Measurements from ENCODE around the gene AREG.

Gene AREG

DNA sequence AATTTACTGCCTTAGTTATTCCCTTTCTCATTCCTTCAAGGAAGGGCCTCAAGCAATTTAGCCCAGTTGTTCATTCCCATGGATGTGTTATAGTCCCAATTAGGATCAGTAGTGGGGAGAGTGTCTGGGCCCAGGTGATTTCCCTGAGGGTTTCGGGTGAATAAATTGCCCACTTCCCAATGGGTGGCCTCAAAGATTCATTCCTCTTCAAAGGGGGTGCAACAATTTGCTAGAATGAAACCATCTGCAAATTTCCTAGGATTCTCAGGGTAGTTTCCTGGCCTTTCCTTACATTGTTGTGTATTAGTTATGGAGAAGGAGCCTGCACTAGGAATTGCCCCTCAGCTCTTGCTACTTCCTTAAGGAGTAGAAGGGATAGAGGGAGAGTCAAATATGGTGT is 6.3 kb upstream of the AREG start:
- POLR2A ChIA-PET: no interaction called here
- TF ChIP-seq, protein P1, sequence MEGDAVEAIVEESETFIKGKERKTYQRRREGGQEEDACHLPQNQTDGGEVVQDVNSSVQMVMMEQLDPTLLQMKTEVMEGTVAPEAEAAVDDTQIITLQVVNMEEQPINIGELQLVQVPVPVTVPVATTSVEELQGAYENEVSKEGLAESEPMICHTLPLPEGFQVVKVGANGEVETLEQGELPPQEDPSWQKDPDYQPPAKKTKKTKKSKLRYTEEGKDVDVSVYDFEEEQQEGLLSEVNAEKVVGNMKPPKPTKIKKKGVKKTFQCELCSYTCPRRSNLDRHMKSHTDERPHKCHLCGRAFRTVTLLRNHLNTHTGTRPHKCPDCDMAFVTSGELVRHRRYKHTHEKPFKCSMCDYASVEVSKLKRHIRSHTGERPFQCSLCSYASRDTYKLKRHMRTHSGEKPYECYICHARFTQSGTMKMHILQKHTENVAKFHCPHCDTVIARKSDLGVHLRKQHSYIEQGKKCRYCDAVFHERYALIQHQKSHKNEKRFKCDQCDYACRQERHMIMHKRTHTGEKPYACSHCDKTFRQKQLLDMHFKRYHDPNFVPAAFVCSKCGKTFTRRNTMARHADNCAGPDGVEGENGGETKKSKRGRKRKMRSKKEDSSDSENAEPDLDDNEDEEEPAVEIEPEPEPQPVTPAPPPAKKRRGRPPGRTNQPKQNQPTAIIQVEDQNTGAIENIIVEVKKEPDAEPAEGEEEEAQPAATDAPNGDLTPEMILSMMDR (IDR thresholded peaks at IDR 0.05; ENCODE audit: control extremely low read depth, extremely low read depth, low read depth, missing control alignments): no peak
- CTCF ChIA-PET: no interaction called here
- no peak for DNase-seq (ENCODE audit: extremely low spot score)

DNA sequence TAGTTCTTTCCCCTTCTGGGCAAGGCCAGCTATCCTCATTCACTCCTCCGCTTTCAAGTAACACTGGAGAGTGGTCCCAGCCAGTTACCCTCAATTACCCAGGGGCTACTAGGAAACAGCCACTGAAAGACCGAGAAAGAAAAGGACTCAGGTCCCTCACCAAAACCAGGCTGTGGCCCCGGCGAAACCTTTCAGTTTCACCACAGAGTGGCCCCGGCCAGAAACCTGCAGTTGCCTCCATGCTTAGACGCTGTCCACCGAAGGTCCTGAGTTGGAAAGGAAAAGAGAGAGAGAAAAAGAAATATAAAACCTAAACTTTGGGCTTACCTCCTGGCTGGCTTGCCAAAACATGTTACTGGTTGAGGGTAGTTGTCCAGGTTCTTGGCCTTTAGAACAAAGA is 5.0 kb upstream of the AREG start:
- POLR2A ChIA-PET: no interaction called here
- CTCF ChIA-PET: no interaction called here
- TF ChIP-seq, protein P1 (IDR thresholded peaks at IDR 0.05; ENCODE audit: control extremely low read depth, extremely low read depth, low read depth, missing control alignments): no peak
- DNase-seq (ENCODE audit: extremely low spot score): no peak

DNA sequence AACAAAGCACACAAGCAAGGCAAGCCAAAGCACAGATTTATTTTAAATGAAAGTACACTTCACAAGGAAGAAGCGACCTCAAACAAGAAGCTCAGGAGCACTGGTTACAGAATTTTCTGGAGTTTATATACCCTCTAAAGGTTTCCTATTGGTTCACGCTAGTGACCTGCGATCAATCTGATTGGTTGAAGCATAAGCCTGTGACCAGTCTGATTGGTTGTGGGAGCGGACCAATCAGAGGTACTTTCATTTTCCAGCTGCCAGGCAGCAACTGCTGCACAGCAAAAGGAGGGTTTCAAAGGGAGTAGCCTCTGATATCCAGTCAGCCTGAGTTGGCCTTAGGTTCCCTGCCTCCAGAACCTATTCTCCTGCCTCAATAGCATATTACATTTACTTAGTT is 4.6 kb upstream of the AREG start:
- DNase-seq (ENCODE audit: extremely low spot score): no peak
- ChIA-PET CTCF (no interaction called here), POLR2A (no interaction called here)
- TF ChIP-seq, protein P1 (IDR thresholded peaks at IDR 0.05; ENCODE audit: control extremely low read depth, extremely low read depth, low read depth, missing control alignments): no peak

DNA sequence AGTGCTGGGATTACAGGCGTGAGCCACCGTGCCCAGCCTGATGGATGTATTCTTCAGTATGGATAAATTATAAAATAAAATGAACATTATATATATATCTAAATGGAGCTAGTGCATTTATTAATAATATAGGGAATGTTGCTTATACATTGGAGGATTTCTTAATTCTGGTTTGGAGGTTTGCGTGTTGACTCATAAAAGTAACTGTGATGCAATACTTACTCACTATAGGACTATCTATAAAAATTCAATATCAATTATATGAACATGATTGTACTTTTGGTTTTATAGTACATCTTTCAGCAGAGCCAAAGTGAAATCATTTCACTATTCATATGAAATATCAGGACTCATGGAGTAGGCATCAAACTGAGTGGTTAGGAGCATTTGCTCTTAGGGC is 3.2 kb upstream of the AREG start:
- no peak for DNase-seq (ENCODE audit: extremely low spot score)
- CTCF ChIA-PET: interaction anchor here (1.5 kb wide), 1 partner anchor 66 kb away, joined by 3 read pairs; no protein-coding TSS in a partner anchor
- POLR2A ChIA-PET: no interaction called here
- TF ChIP-seq, protein P1 (IDR thresholded peaks at IDR 0.05; ENCODE audit: control extremely low read depth, extremely low read depth, low read depth, missing control alignments): no peak

DNA sequence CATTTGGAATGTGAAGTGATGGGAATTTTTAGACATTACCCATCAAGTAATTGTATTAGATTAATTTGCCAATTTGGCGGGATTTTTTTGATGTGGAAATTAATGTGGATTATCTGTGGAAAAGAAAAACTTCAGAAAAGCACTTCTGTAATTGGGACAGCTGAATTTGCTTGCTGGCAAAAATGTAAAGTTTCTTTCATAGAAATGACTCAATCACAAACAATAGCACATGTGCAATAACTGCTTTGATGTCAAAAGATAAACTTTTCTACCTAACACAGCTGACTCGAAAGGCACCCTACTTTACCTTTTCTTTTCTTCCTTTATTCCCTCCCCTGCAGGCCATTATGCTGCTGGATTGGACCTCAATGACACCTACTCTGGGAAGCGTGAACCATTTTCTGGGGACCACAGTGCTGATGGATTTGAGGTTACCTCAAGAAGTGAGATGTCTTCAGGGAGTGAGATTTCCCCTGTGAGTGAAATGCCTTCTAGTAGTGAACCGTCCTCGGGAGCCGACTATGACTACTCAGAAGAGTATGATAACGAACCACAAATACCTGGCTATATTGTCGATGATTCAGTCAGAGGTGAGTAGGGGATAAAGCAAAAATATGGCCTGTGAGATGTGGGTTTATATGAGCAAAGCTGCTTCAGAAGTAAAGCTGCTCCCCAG is 1.4 kb downstream of the AREG start:
- POLR2A ChIA-PET: no interaction called here
- TF ChIP-seq, protein P1 (IDR thresholded peaks at IDR 0.05; ENCODE audit: control extremely low read depth, extremely low read depth, low read depth, missing control alignments): no peak
- DNase-seq (ENCODE audit: extremely low spot score): no peak
- CTCF ChIA-PET: no interaction called here

DNA sequence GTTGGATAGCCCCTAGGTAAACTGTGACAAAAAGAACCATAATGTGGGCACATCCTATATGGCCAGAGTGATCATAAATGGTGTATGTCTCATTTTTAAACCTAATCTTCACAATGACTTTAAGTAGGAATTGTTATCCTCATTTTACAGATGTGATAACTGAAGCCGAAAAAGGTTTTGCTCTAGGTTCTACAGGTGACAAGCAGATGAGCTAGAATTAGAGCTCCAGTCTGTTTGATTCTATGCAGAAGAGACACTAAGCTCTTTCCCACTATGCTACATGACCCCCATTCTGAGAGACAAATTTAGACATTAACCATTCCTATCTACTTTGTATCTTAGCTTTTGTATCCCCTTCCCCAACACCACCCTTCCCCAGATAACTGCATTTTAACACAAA is 2.0 kb downstream of the AREG start:
- TF ChIP-seq, protein P1 (IDR thresholded peaks at IDR 0.05; ENCODE audit: control extremely low read depth, extremely low read depth, low read depth, missing control alignments): no peak
- DNase-seq (ENCODE audit: extremely low spot score): no peak
- ChIA-PET POLR2A (no interaction called here), CTCF (interaction anchor here (1.2 kb wide), 1 partner anchor 15 kb away, joined by 3 read pairs; no protein-coding TSS in a partner anchor)

Data from GM10248 (cell line).